ENCODE data around the gene NFAT5. TPM values are rescaled to one million over a fixed set of nuclear protein-coding genes. Genes with fewer than 3 reads are reported as not detected.

NFAT5 gene
- total RNA-seq, 2 donors from 2014 or later = 38.1 to 38.9 TPM

DNA sequence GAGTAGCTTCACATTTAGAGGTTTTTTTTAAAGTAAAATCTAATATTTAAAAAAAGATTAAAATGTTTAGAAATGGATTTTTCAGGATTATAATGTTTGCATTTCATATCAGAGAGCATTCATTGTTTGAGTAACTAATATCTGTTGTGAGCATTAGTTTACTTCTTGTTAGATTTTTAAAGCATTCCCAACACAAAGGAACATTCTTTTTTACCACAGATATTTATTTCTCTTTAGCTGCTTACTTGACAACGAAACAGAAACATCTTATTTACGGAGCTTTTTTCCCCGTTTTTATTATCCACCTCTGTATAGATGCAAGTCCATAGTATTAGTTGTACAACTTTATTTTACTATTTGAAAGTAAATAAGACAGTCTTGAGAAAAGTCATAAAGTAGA, 53.0 kb downstream of the NFAT5 start:
- intact Hi-C loops (cut with DNase I) = no loop called here
- Histone ChIP-seq H3K27me3 (no peaks in the 10 kb centered on the region), H3K4me1 (peaks cover 22% of the 10 kb centered on the region), H3K4me3 (no peak overlapping the region), H3K9me3 (no peaks in the 10 kb centered on the region), H3K36me3 (replicated peaks in 1 of 2; ENCODE audit: insufficient read depth in 1 of 2, low read depth in 2 of 2) (no peaks in the 10 kb centered on the region), H3K27ac (peak overlapping the region in 1 of 4 donors; percentile 11)
- WGBS, 2 donors = 26 to 41% methylated on average over 3 of the region's 3 CpGs
- no peak for DNase-seq
- no peak for ATAC-seq
- TF ChIP-seq POLR2A (IDR thresholded peaks at IDR 0.05) (no peak), CTCF (IDR thresholded peaks at IDR 0.05) (no peak)

DNA sequence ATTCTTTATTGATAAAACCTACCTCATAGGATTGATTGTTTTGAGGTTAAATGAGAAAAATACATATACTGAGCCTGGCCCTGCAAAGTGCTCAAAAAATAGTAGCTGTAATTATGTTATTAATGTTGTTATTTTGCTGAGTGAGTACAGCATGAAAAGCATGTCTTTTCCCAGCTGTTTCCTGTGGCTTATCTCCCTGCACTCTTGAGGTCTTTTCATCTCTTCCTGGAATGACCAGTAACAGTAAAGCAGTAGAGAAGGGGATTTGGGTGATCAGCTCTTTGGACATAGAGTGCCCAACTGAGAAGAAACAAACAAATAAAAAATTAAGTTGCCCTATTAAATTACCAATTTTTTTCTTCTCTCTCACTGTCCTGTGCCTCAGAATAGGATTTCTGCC, 53.7 kb downstream of the NFAT5 start:
- Histone ChIP-seq H3K27ac (no peak overlapping the region), H3K4me3 (no peak overlapping the region), H3K27me3 (no peaks in the 10 kb centered on the region), H3K4me1 (peaks cover 21% of the 10 kb centered on the region), H3K9me3 (no peaks in the 10 kb centered on the region), H3K36me3 (replicated peaks in 1 of 2; ENCODE audit: insufficient read depth in 1 of 2, low read depth in 2 of 2) (no peaks in the 10 kb centered on the region)
- intact Hi-C loops (cut with DNase I) = no loop called here
- DNase-seq (no peak), ATAC-seq (no peak)
- no peak for TF ChIP-seq POLR2A (IDR thresholded peaks at IDR 0.05)

- no peak overlapping the region for H3K4me3 ChIP-seq
- DNase-seq (no peak), ATAC-seq (no peak)
- WGBS, 2 donors = 36 to 39% methylated on average over 1 of the region's 1 CpG
- peaks cover 21% of the 10 kb centered on the region for H3K4me1 ChIP-seq
- TF ChIP-seq CTCF (IDR thresholded peaks at IDR 0.05) = no peak
- TF ChIP-seq POLR2A (IDR thresholded peaks at IDR 0.05) = no peak
- H3K27me3 ChIP-seq = no peaks in the 10 kb centered on the region
- H3K27ac ChIP-seq = no peak overlapping the region
- intact Hi-C loops (cut with DNase I) = no loop called here
- H3K9me3 ChIP-seq = no peaks in the 10 kb centered on the region
- no peaks in the 10 kb centered on the region for H3K36me3 ChIP-seq (replicated peaks in 1 of 2; ENCODE audit: insufficient read depth in 1 of 2, low read depth in 2 of 2)
These were observed 54.8 kb downstream of the NFAT5 start for GRCh38 chr16:69620573-69620972.

DNA sequence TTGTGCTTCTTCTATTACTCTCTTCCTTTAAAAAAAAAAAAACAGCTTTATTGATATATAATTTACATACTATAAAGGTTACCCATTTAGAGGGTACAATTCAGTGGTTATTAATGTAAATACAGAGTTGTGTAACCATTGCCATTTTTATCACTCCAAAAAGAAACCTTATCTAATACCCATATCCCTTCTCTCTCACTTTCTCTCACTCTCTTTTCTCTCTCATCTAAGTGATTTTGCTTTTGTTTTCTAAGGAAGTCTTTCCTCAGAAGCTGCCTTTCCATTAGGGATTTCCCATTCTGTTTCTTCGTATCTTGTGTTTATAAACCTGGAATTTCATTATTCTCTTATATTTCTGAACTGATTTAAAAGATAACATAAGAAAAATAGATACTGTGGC, 55.5 kb downstream of the NFAT5 start:
- ATAC-seq (no peak), DNase-seq (no peak)
- Histone ChIP-seq H3K4me3 (no peak overlapping the region), H3K27me3 (no peaks in the 10 kb centered on the region), H3K36me3 (replicated peaks in 1 of 2; ENCODE audit: insufficient read depth in 1 of 2, low read depth in 2 of 2) (no peaks in the 10 kb centered on the region), H3K27ac (no peak overlapping the region), H3K4me1 (peaks cover 23% of the 10 kb centered on the region), H3K9me3 (no peaks in the 10 kb centered on the region)
- TF ChIP-seq CTCF (IDR thresholded peaks at IDR 0.05) (no peak), POLR2A (IDR thresholded peaks at IDR 0.05) (no peak)
- WGBS, 2 donors = 85 to 91% methylated on average over 1 of the region's 1 CpG
- intact Hi-C loops (cut with DNase I) = no loop called here

DNA sequence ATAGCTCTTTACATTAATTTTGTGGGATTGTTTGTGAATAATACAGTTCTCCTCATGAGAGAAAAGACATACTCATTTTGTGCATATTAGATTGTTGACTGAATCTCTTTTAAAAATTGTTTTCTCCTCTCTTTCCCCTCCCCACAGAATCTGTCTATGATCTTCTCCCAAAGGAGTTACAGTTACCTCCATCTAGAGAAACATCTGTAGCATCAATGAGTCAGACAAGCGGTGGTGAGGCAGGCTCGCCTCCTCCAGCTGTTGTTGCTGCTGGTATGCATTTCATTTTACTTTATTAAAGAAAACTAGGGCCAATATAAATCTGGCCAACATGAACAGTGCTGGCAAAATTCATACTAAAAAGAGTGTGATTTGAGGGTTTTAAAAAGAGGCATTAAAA, 60.5 kb downstream of the NFAT5 start:
- Histone ChIP-seq H3K27ac (no peak overlapping the region), H3K4me1 (peaks cover 4% of the 10 kb centered on the region), H3K27me3 (no peaks in the 10 kb centered on the region), H3K4me3 (no peak overlapping the region), H3K36me3 (replicated peaks in 1 of 2; ENCODE audit: insufficient read depth in 1 of 2, low read depth in 2 of 2) (peaks cover 0 to 1% of the 10 kb centered on the region in 2 donors), H3K9me3 (no peaks in the 10 kb centered on the region)
- intact Hi-C loops (cut with DNase I) = no loop called here
- ATAC-seq (no peak), DNase-seq (no peak)
- WGBS, 2 donors = 85 to 91% methylated on average over 2 of the region's 2 CpGs
- TF ChIP-seq CTCF (IDR thresholded peaks at IDR 0.05) = no peak
- TF ChIP-seq POLR2A (IDR thresholded peaks at IDR 0.05) = no peak
